Choroid plexus epithelial cell (primary cell): ENCODE measurements around the gene TTLL3.

Experiments
- DNase-seq: peaks from one replicate; pipeline ENCODE4 v3.0.0-alpha.2; 2010; ENCODE audit warnings: low read depth
- H3K4me3 ChIP-seq: 2 replicates; pipeline ENCODE4 v1.5.1; 2011; ENCODE audit warnings: low read depth, mild to moderate bottlenecking, control low read depth, low read length, moderate library complexity
- TF ChIP-seq, protein P1 (sequence below): conservative IDR thresholded peaks from 2 replicates; pipeline ENCODE4 v1.5.1; 2011; ENCODE audit warnings: low read depth, mild to moderate bottlenecking, control low read depth, inconsistent platforms, low read length, moderate library complexity

The TTLL3 gene

GRCh38 chr3:9794400-9794799 is 15.7 kb upstream of the TTLL3 start:
- DNase-seq: no peak
- TF ChIP-seq, protein P1, sequence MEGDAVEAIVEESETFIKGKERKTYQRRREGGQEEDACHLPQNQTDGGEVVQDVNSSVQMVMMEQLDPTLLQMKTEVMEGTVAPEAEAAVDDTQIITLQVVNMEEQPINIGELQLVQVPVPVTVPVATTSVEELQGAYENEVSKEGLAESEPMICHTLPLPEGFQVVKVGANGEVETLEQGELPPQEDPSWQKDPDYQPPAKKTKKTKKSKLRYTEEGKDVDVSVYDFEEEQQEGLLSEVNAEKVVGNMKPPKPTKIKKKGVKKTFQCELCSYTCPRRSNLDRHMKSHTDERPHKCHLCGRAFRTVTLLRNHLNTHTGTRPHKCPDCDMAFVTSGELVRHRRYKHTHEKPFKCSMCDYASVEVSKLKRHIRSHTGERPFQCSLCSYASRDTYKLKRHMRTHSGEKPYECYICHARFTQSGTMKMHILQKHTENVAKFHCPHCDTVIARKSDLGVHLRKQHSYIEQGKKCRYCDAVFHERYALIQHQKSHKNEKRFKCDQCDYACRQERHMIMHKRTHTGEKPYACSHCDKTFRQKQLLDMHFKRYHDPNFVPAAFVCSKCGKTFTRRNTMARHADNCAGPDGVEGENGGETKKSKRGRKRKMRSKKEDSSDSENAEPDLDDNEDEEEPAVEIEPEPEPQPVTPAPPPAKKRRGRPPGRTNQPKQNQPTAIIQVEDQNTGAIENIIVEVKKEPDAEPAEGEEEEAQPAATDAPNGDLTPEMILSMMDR: no peak
- H3K4me3 ChIP-seq: no peak overlapping the region

GRCh38 chr3:9795207-9795606 is 14.9 kb upstream of the TTLL3 start:
- TF ChIP-seq, protein P1: no peak
- H3K4me3 ChIP-seq: no peak overlapping the region
- no peak for DNase-seq

GRCh38 chr3:9797196-9797945 is 12.7 kb upstream of the TTLL3 start:
- TF ChIP-seq, protein P1: no peak
- DNase-seq: peak; percentile 38
- H3K4me3 ChIP-seq: no peak overlapping the region

DNA sequence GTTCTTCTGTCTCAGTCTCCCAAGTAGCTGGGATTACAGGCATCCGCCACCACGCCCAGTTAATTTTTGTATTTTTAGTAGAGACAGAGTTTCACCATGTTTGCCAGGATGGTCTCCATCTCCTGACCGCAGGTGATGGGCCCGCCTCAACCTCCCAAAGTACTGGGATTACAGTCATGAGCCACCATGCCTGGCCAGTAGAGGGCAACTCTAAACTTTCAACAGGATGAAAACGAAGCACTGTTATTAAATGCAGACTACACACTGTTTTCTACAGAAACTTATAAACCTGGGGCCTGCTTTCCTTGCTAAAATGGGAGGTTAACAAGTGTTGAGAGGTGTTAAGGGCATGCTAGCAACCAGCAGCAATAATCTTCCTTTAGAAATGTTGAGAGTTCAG is 9.5 kb upstream of the TTLL3 start:
- H3K4me3 ChIP-seq: no peak overlapping the region
- no peak for DNase-seq
- TF ChIP-seq, protein P1: peak; percentile 52

DNA sequence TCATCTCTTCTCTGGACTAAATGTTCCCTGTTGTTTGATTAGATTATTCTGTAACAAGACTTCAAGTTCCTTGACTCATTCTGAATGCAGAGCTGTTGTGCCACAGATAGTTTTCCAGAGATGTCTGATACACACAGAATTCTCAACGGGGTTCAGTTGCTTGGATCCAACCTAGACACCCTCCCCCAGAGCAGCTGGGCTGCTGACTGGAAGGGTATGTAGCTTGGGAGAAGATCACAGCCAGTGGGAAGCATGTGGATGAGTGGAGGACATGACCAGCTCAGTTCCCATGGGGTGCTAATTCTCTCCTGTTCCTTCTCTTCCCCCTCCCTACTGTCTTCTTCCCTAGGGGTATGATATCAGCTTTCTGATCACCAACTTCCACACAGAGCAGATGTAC is 6.6 kb upstream of the TTLL3 start:
- no peak for DNase-seq
- H3K4me3 ChIP-seq: no peak overlapping the region
- TF ChIP-seq, protein P1: no peak

DNA sequence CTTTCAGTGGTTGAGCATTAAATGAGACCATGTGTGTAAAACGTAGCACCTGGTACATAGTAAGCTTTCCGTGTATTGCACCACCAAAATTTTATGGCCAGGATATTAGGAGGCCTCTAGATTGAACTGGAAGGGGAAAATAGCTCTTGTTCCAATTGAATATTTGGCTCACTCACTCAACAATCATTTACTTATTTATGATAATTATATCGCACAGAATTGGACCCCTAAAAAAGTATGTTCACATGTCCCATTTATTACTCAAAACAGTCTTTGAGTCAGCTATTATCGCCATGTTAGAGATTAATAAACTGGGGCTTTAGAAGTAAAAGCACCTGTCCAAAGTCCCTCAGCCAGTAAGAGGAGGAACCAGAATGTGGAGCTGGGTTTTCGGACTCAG is 5.1 kb upstream of the TTLL3 start:
- no peak for DNase-seq
- H3K4me3 ChIP-seq: no peak overlapping the region
- TF ChIP-seq, protein P1: no peak

- TF ChIP-seq, protein P1: no peak
- H3K4me3 ChIP-seq: no peak overlapping the region
- no peak for DNase-seq
Measured at GRCh38 chr3:9806137-9806536, 3.9 kb upstream of the TTLL3 start.
